ENCODE results near the gene TCAF1. TPM values are rescaled to one million over a fixed set of nuclear protein-coding genes. Genes with fewer than 3 reads are reported as not detected.
A peak's percentile ranks its signal among the peaks of the same experiment; 100 is the strongest.

The TCAF1 gene
- total and polyA plus RNA-seq, 2 of the 4 experiments (the other 2 are of a cell fraction): 39.3 to 91.8 TPM

- TF ChIP-seq MXI1 (IDR thresholded peaks at IDR 0.05; ENCODE audit: borderline replicate concordance, low read depth, low read length): no peak
Observed at GRCh38 chr7:143902332-143902899, 440 bp upstream of the TCAF1 start (continued).

- WGBS, 2 experiments (ENCODE audit: extremely low coverage in 2 of 2, insufficient read length in 1 of 2): 0% methylated on average over 3 of the region's 14 CpGs; no CpG with 5 or more reads in 1 of the 2 experiments
- POLR2A ChIA-PET (ENCODE audit: unreplicated experiment): interaction anchor here (1.1 kb wide), 1 partner anchor 16 kb away, joined by 6 read pairs; no protein-coding TSS in a partner anchor
Observed at GRCh38 chr7:143901332-143901667, 676 bp downstream of the TCAF1 start.

More at GRCh38 chr7:143901332-143901667, 676 bp downstream of the TCAF1 start:
- BruUV-seq (replicated peaks): no TSS peak
- Histone ChIP-seq H4K5ac (ENCODE audit: low read depth, low read length) (peak overlapping the region; percentile 41), H3K18ac (ENCODE audit: low read depth, low read length) (peak overlapping the region; percentile 22; the same call in 1 of the 2 replicates), H3K4me3 (ENCODE audit: insufficient read depth, low read depth, low read length) (peak overlapping the region; percentile 91), H2BK5ac (ENCODE audit: low read depth, low read length, poor library complexity, severe bottlenecking) (peak overlapping the region; percentile 96), H2AK9ac (replicated peaks; ENCODE audit: low read depth, low read length, poor library complexity) (peak overlapping the region; percentile 28), H3K9ac (ENCODE audit: low read depth, low read length) (peak overlapping the region; percentile 87), H2BK20ac (ENCODE audit: low read depth, low read length) (no peak overlapping the region), H2BK120ac (ENCODE audit: low read depth, low read length) (peak overlapping the region; percentile 12; the same call in 1 of the 2 replicates), H3K23ac (ENCODE audit: low read depth, low read length) (peak overlapping the region; percentile 89), H3K14ac (replicated peaks; ENCODE audit: low read depth, low read length) (peak overlapping the region; percentile 83; the same call in 1 of the 2 replicates), H4K20me1 (ENCODE audit: insufficient read depth, low read length) (peaks cover 16% of the 10 kb centered on the region; the same call in 1 of the 2 replicates), H3K4me2 (ENCODE audit: low read depth, low read length) (peak overlapping the region; percentile 87), H3K4ac (ENCODE audit: low read depth, low read length) (peak overlapping the region; percentile 47), H3K9me3 (ENCODE audit: control insufficient read depth, insufficient read depth, low read length) (no peaks in the 10 kb centered on the region), H4K91ac (ENCODE audit: insufficient read depth, low read depth, low read length) (peak overlapping the region; percentile 65; the same call in 1 of the 2 replicates), H3K27ac (ENCODE audit: insufficient read depth, low read length) (peak overlapping the region; percentile 96), H2AFZ (replicated peaks; ENCODE audit: low read length, poor library complexity) (peak overlapping the region; percentile 96), H3K56ac (ENCODE audit: extremely low read depth, insufficient read depth, low read length) (peak overlapping the region; percentile 67), H3K9me1 (ENCODE audit: insufficient read depth, low read length) (peaks cover 9% of the 10 kb centered on the region; the same call in 1 of the 2 replicates), H3K4me1 (ENCODE audit: control insufficient read depth, insufficient read depth, low read length) (peaks cover 15% of the 10 kb centered on the region), H2BK15ac (ENCODE audit: low read depth, low read length) (no peak overlapping the region; the same call in 2 of the 3 replicates), H2AK5ac (ENCODE audit: low read depth, low read length) (0 out of 2 replicates have a peak overlapping the region, but pooled peaks have one; percentile 40), H3K79me1 (ENCODE audit: low read depth in 1 of 2, low read length in 2 of 2) (peaks cover 7 to 20% of the 10 kb centered on the region in 2 experiments; a peak in 3 of 4 replicates), H3K36me3 (ENCODE audit: control insufficient read depth, insufficient read depth, low read length) (no peaks in the 10 kb centered on the region; the same call in 1 of the 2 replicates), H4K8ac (ENCODE audit: low read depth in 2 of 2, low read length in 2 of 2) (peak overlapping the region; percentile 12 to 35; a peak in 2 of 4 replicates), H3K27me3 (ENCODE audit: control insufficient read depth, insufficient read depth, low read length) (no peaks in the 10 kb centered on the region)
- peak; percentile 44 for ATAC-seq (ENCODE audit: low read depth)
- in situ Hi-C loops (cut with MboI; ENCODE audit: low sequenced_read_pairs): no loop called here
- CTCF ChIA-PET: interaction anchor here (0.6 to 3.2 kb wide), 7 partner anchors 9 to 111 kb away, joined by 3 to 15 read pairs (median 5); no protein-coding TSS in a partner anchor
- intact Hi-C loops (cut with micrococcal nuclease): loop anchor here (1.0 to 5.0 kb wide), 4 partner anchors 16 to 126 kb away; partner anchors contain the start of gene OR2F2
- dilution Hi-C loops (cut with HindIII; ENCODE audit: low sequenced_read_pairs, unreplicated experiment): no loop called here
- peak; percentile 58 for DNase-seq
- no peak for TF ChIP-seq FOS (IDR thresholded peaks at IDR 0.05; ENCODE audit: low read depth, low read length)
- no peak for TF ChIP-seq MXI1 (IDR thresholded peaks at IDR 0.05; ENCODE audit: borderline replicate concordance, low read depth, low read length)
- no peak for TF ChIP-seq MAFK (IDR thresholded peaks at IDR 0.05; ENCODE audit: low read depth, low read length)
- TF ChIP-seq, protein P1, sequence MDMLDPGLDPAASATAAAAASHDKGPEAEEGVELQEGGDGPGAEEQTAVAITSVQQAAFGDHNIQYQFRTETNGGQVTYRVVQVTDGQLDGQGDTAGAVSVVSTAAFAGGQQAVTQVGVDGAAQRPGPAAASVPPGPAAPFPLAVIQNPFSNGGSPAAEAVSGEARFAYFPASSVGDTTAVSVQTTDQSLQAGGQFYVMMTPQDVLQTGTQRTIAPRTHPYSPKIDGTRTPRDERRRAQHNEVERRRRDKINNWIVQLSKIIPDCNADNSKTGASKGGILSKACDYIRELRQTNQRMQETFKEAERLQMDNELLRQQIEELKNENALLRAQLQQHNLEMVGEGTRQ (IDR thresholded peaks at IDR 0.05; ENCODE audit: low read depth, low read length): no peak
- TF ChIP-seq MAZ (IDR thresholded peaks at IDR 0.05; ENCODE audit: borderline replicate concordance, low read depth, low read length): no peak
- TF ChIP-seq CTCF (conservative IDR thresholded peaks at IDR 0.05; ENCODE audit: low read depth, low read length): no peak
- TF ChIP-seq RFX5 (IDR thresholded peaks at IDR 0.05; ENCODE audit: low read depth, low read length): no peak
- TF ChIP-seq RCOR1 (IDR thresholded peaks at IDR 0.05; ENCODE audit: insufficient replicate concordance, low read length): no peak
- no peak for TF ChIP-seq RAD21 (IDR thresholded peaks at IDR 0.05; ENCODE audit: low read length)
- TF ChIP-seq BHLHE40 (IDR thresholded peaks at IDR 0.05; ENCODE audit: low read depth, low read length): no peak
- TF ChIP-seq SMC3 (IDR thresholded peaks at IDR 0.05; ENCODE audit: low read depth, low read length): no peak
